Central memory CD4-positive, alpha-beta T cell (primary cell): ENCODE results near the gene SOHLH1.

Source experiments
- DNase-seq: peaks from one replicate; pipeline ENCODE4 v3.0.0; 2022
- total RNA-seq, 3 experiments: gene quantifications; one replicate each; lab custom pipeline; 2026; lab: John Stamatoyannopoulos, UW

The SOHLH1 gene
- total RNA-seq = 0 reads per million in 3 experiments

GRCh38 chr9:135699440-135699839 is at the start of gene SOHLH1:
TSS of gene SOHLH1 (minus strand) at chr9:135699481. CDS start at chr9:135699467, 14 bp downstream.
- no peak for DNase-seq

- DNase-seq = no peak
Measured at GRCh38 chr9:135748676-135749075, 49.4 kb upstream of the SOHLH1 start.

GRCh38 chr9:135747311-135747710 is 48.0 kb upstream of the SOHLH1 start:
- no peak for DNase-seq

GRCh38 chr9:135746565-135746964 is 47.3 kb upstream of the SOHLH1 start:
- DNase-seq = no peak

- no peak for DNase-seq
Measured at GRCh38 chr9:135745686-135746324, 46.5 kb upstream of the SOHLH1 start.

GRCh38 chr9:135745189-135745588 is 45.9 kb upstream of the SOHLH1 start:
- DNase-seq = no peak

- no peak for DNase-seq
Measured at GRCh38 chr9:135744333-135745070, 45.2 kb upstream of the SOHLH1 start.

- DNase-seq = no peak
Measured at GRCh38 chr9:135743546-135744332, 44.5 kb upstream of the SOHLH1 start.

GRCh38 chr9:135743021-135743420 is 43.7 kb upstream of the SOHLH1 start:
- DNase-seq = no peak

GRCh38 chr9:135741276-135742219 is 42.3 kb upstream of the SOHLH1 start:
- no peak for DNase-seq

- DNase-seq = no peak
Measured at GRCh38 chr9:135739271-135740220, 40.3 kb upstream of the SOHLH1 start.

GRCh38 chr9:135737840-135738521 is 38.7 kb upstream of the SOHLH1 start:
- DNase-seq = no peak

- DNase-seq = no peak
Measured at GRCh38 chr9:135736979-135737839, 37.9 kb upstream of the SOHLH1 start.

- no peak for DNase-seq
Measured at GRCh38 chr9:135736272-135736978, 37.1 kb upstream of the SOHLH1 start.

- DNase-seq = no peak
Measured at GRCh38 chr9:135734616-135735144, 35.4 kb upstream of the SOHLH1 start.

GRCh38 chr9:135732569-135733257 is 33.4 kb upstream of the SOHLH1 start:
- no peak for DNase-seq

GRCh38 chr9:135731454-135731853 is 32.2 kb upstream of the SOHLH1 start:
- no peak for DNase-seq

- no peak for DNase-seq
Measured at GRCh38 chr9:135729480-135729879, 30.2 kb upstream of the SOHLH1 start.
